AG08395 (cell line): ENCODE measurements around the gene SLC22A1.
"Not testable (repeated sequence)": the region's sequence is repeated elsewhere in the genome, so short reads cannot be mapped to it uniquely, and the experiment has no call there.

Experiments used
- DNase-seq: peaks from one replicate; pipeline ENCODE4 v3.0.0; 2012; ENCODE audit warnings: mixed read lengths, low spot score

Gene SLC22A1

GRCh38 chr6:160137989-160138835 is 16.6 kb downstream of the SLC22A1 start:
- peak; percentile 53 for DNase-seq

DNA sequence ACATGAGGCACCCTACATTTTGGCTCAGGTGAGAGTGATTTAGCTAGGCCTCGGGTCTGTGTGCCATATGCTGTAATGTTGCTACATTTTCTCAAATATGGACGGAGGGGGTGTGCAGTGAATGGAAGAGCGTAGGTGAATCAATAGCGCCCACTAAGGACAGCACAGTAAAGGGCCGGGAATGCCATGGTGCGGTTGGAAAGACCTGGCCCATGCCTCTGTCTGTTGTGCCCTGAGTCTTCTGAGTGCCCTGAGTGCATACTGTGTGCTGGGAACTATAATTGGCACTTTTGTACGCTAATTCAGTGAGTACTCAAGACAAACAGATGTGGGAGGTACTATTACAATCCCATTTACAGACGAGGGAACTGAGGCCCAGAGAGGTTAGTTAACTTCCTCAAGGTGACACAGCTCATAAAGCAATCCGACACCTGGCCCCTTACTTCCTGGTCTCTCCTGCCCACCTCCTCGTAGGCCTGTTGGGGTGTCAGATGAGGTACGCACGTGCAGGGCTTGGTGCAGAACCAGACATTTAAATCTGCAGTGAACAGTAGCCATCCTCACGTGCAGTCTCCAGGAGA is 17.3 kb downstream of the SLC22A1 start:
- DNase-seq, result no peak

DNA sequence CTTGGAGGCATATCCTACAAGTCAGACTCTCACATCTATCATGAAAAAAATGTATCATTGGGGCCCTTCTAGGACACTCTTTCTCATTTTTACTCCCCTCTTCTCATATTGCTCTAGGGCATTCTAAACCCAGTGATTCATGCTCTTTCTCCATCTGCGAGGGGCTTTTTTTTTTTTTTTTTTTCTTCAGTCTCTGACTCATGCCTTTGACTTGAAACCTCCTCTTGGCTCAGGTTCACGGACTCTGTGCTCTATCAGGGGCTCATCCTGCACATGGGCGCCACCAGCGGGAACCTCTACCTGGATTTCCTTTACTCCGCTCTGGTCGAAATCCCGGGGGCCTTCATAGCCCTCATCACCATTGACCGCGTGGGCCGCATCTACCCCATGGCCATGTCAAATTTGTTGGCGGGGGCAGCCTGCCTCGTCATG is 17.8 kb downstream of the SLC22A1 start:
- DNase-seq, result peak; percentile 84

DNA sequence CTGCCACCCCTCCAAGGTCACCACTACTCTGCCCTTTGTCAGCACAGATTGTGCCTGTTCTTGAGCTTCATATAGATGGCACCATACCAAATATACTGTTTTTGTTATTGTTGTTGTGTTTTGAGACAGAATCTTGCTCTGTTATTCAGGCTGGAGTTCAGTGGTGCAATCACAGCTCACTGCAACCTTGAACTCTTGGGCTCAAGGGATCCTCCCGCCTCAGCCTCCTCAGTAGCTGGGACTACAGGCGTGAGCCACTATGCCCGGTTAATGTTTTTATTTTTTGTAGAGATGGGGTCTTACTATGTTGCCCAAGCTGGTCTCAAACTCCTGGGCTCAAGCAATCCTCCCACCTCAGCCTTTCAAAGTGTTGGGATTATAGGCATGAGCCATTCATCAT is 18.9 kb downstream of the SLC22A1 start:
- not testable (repeated sequence) for DNase-seq

DNA sequence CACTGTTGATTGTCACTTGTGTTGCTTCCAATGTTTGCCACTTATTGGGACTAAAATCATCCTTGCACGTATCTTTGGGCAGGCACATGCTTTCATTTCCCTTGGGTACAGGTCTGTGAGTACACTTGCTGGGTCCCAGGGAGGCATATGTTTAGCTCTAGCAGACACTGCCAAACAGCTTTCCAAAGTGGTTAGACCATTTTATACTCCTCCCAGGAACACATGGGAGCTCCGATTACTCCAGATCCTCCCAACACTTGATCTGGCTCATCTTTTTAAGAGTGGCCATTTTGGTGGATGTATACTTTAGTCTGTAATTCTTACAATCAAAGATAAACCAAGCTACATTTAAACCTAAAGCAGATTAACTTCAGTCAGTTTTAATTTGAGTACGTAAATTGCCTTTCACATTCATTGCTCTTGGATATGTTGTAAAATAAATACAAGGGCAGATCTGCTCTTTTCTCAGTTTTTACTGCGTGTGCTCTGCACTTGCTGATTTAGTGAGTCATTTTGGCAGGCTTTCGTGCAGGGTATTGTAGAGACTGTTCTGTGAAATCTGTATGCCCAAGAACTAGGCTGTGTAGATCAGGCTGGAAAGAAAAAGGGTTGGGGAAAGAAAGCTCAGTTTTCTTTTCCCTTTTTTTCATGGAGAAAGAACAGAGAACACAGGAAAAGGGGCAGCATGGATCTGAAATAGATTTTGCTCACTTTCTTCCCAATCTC is 19.5 kb downstream of the SLC22A1 start:
- peak; percentile 51 for DNase-seq

GRCh38 chr6:160142115-160142715 is 20.6 kb downstream of the SLC22A1 start:
- no peak for DNase-seq

DNA sequence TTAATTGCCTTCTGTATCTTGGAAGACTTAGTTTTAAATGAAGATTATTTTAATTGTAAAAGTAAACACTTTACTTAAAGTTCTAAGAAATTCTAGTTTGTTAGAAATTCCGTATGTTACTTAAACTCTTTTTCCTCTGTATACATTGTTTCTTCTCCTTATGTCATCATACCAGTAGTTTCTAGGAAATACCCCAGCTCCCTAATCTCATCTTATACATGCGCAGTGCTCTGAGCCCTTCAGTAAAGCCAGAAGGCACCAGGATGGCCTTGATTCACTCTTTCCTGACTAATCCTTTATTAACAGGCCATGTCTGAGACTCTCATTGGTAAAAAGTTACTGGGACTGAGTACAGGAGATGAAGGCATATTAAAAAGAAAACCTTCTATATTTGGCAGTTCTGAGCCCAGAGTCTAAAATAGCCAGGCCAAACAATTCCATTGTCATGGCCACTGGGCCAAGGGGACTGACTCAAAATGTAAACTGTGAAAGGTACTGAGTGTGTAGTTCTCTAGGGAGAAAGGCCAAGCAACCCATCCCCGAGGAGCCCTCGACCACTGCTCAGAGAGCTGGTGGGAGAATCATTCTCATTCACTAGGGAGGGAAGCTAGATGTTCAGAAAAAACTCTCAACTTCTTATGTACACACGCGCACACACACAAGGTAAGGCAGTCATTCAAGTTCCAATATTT is 25.0 kb downstream of the SLC22A1 start:
- DNase-seq, result no peak

DNA sequence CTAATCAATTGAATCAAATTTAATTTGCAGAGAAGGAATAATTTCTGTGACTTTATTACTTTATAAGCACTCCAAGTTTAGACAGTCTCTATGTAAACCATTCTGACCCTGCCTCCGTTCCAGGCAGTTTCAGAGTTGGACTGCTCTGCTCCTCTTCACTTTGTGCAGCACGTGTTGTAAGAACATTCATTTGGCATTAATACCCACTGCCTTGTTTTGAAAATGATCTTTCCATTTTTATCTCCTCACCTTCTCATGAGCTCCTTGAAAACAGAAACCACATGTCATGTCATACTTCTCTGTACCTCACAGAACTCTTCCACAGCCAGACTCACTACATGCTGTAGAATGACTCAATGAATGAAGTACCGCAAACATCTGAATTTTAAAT is 25.5 kb downstream of the SLC22A1 start:
- no peak for DNase-seq

GRCh38 chr6:160154471-160154870 is 32.9 kb downstream of the SLC22A1 start:
- DNase-seq, result no peak

DNA sequence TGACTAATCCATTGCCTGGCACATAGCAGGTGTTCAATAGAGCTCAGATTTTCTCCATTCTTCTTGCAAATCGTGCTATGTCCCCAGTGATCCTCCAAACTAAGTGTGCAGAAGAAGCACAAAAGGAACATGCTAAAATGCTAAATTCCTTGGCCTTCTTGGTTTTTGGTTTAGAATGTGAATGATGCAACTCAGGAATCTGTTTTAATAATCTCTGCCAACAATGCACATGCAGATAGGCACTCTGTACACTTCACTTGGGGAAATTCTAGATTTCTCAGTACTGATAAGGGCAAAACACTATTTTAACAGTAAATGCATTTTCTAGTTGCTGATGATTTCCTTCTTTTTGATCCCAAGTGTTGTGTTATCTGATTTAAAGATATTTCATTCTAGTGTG is 35.2 kb downstream of the SLC22A1 start:
- no peak for DNase-seq

- DNase-seq, result no peak
Measured at GRCh38 chr6:160160450-160160849, 38.8 kb downstream of the SLC22A1 start.

GRCh38 chr6:160160929-160161646 is 39.5 kb downstream of the SLC22A1 start:
- DNase-seq, result no peak

DNA sequence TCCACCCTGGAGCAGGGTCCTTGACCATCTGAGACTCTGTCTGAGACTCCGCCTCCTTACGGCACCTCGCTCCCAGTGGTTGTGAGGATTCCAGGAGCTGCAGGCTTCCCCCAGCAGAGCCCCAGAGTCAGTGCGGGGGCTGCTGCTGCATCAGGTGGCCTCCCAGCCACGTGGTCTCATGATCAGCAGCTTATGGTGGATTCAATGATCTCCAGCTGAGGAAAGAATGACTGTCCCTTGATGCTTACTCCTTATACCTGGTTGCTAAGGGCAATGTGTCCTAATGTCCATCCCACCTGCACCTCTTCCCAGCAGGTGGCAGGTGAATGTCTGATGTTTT is 40.0 kb downstream of the SLC22A1 start:
- DNase-seq, result no peak

GRCh38 chr6:160162030-160162566 is 40.5 kb downstream of the SLC22A1 start:
- DNase-seq, result no peak

DNA sequence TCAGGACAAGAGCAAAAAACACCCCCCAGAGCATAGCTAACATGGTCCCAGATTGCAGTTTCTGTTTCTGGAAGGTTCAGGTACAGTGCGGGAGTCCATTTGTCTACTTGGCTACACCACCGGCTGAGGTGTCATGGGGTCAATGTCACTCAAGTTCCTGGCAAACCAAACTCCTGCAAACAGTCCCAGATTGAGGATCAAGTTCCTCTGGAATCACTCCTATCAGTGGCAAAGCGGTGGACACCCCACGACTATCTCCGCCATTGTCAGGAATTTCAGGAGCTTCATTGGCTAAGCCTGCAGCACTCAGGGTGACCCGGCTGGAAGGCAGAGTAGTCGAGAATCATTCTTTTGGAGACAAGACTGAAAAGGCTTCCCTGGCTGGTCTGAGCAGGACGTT is 41.8 kb downstream of the SLC22A1 start:
- DNase-seq, result no peak

- DNase-seq, result no peak
Measured at GRCh38 chr6:160163912-160164311, 42.3 kb downstream of the SLC22A1 start.

DNA sequence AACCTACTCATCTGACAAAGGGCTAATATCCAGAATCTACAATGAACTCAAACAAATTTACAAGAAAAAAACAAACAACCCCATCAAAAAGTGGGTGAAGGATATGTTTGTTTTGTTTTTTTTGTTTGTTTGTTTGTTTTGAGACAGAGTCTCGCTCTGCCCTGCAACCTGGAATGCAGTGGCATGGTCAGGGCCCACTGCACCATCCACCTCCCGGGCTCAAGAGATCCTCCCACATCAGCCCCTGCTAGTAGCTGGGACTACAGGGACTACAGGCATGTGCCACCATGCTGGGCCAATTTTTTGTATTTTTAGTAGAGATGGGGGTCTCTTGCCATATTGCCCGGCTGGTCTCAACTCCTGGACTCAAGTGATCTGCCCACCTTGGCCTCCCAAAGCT is 44.3 kb downstream of the SLC22A1 start:
- not testable (repeated sequence) for DNase-seq

DNA sequence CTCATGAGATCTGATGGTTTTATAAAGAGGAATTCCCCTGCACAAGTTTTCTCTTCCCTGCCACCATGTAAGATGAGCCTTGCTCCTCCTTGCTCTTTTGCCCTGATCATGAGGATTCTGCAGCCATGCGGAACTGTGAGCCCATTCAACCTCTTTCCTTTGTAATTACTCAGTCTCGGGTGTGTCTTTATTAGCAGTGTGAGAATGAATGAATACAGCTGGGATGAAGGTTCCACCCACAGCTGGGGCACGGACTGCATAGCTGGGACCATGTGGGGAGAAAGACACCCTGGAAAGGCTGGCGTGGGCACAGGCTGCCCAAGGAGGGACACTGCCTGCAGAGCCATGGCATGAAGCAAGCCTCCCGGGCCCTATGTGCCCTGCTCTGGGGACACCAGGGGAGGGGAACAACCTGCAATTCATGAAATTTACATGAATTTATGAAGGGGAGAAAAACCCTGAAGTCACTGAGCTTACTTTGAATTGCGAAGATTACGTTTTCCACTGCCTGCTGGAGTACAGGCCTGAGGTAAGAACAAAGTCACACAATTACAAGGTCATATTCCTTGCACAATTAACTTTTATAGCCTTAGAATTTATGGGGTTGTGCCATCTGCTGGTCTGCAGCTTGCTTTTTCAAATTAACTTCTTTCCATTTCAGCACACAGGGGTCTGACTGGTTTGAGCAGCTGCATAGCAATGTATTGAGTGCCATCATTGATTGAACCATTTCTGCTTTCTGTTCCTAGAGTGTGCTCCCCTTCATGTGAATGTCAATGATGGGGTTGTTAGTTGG is 46.2 kb downstream of the SLC22A1 start:
- no peak for DNase-seq

DNA sequence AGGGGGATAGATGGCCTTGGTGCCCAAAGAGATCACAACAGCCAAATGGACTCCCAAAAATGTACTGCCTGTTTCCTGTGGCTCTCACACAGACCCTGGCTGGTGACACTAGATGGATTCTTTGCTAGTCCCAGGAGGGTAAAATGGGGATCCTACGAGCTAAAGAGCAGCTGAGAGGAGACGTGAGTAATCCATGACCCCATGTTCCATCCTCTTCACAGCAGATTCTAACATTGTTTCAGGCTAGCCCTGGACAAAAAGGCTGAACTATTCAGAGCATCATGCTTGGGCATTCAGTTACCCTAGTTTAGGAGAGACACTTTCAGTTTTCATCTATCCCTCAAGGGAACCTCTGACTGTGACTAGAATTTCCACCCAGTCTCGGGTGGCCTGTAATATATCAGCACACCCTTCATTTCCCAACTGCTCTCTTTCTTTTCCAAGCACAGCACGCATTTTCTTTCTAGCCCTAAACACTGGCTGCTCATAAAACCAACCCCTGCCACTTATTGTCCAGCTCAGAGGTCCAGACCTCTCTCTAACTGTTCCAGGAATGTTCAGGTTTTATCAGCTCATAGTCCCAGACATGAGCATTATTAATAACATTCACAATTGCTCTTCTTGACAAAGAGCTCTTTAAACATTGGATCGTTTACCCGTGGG is 48.5 kb downstream of the SLC22A1 start:
- no peak for DNase-seq

GRCh38 chr6:160172704-160173103 is 51.1 kb downstream of the SLC22A1 start:
- no peak for DNase-seq
